ENCODE measurements around the gene KNSTRN.
A peak's percentile ranks its signal among the peaks of the same experiment; 100 is the strongest.

The KNSTRN gene

GRCh38 chr15:40377606-40378005, 4.9 kb upstream of the KNSTRN start:
- no peak for TF ChIP-seq CTCF (IDR thresholded peaks at IDR 0.05; ENCODE audit: low read depth, low read length, missing control alignments)
- H3K4me3 ChIP-seq (ENCODE audit: low read depth, low read length), result no peak overlapping the region
- in situ Hi-C loops (cut with HindIII; ENCODE audit: low sequenced_read_pairs), result no loop called here
- DNase-seq (ENCODE audit: low read depth), result no peak

- in situ Hi-C loops (cut with HindIII; ENCODE audit: low sequenced_read_pairs), result no loop called here
- DNase-seq (ENCODE audit: low read depth), result no peak
- no peak overlapping the region for H3K4me3 ChIP-seq (ENCODE audit: low read depth, low read length)
- TF ChIP-seq CTCF (IDR thresholded peaks at IDR 0.05; ENCODE audit: low read depth, low read length, missing control alignments), result no peak
Observed at GRCh38 chr15:40379374-40379773, 3.1 kb upstream of the KNSTRN start.

- no peak overlapping the region for H3K4me3 ChIP-seq (ENCODE audit: low read depth, low read length)
- peak; percentile 78 for DNase-seq (ENCODE audit: low read depth)
- no peak for TF ChIP-seq CTCF (IDR thresholded peaks at IDR 0.05; ENCODE audit: low read depth, low read length, missing control alignments)
- in situ Hi-C loops (cut with HindIII; ENCODE audit: low sequenced_read_pairs), result no loop called here
Observed at GRCh38 chr15:40379853-40380252, 2.7 kb upstream of the KNSTRN start.

- DNase-seq (ENCODE audit: low read depth), result no peak
- in situ Hi-C loops (cut with HindIII; ENCODE audit: low sequenced_read_pairs), result no loop called here
- H3K4me3 ChIP-seq (ENCODE audit: low read depth, low read length), result no peak overlapping the region
- no peak for TF ChIP-seq CTCF (IDR thresholded peaks at IDR 0.05; ENCODE audit: low read depth, low read length, missing control alignments)
Observed at GRCh38 chr15:40380636-40381035, 1.9 kb upstream of the KNSTRN start.

- no peak overlapping the region for H3K4me3 ChIP-seq (ENCODE audit: low read depth, low read length)
- TF ChIP-seq CTCF (IDR thresholded peaks at IDR 0.05; ENCODE audit: low read depth, low read length, missing control alignments), result no peak
- DNase-seq (ENCODE audit: low read depth), result no peak
- in situ Hi-C loops (cut with HindIII; ENCODE audit: low sequenced_read_pairs), result no loop called here
Observed at GRCh38 chr15:40381818-40382529, 547 bp upstream of the KNSTRN start.

GRCh38 chr15:40386480-40386879, 4.0 kb downstream of the KNSTRN start:
- in situ Hi-C loops (cut with HindIII; ENCODE audit: low sequenced_read_pairs), result loop anchor here (5.0 kb wide), 1 partner anchor 59 kb away; no protein-coding TSS in a partner anchor
- DNase-seq (ENCODE audit: low read depth), result no peak
- H3K4me3 ChIP-seq (ENCODE audit: low read depth, low read length), result no peak overlapping the region
- no peak for TF ChIP-seq CTCF (IDR thresholded peaks at IDR 0.05; ENCODE audit: low read depth, low read length, missing control alignments)
